Astrocyte of the spinal cord (primary cell): Measurements from ENCODE around the gene VAV1.

Source experiments
- DNase-seq: peaks from one replicate; pipeline ENCODE4 v3.0.0; 2011; ENCODE audit warnings: low read depth, low spot score
- H3K4me3 ChIP-seq: 2 replicates; pipeline ENCODE4 v1.5.1; 2011; ENCODE audit warnings: low read depth, mild to moderate bottlenecking, low read length, moderate library complexity
- CTCF ChIP-seq: IDR thresholded peaks from 2 replicates; pipeline ENCODE4 v1.5.1; 2012; ENCODE audit warnings: low read depth, mild to moderate bottlenecking, low read length, inconsistent platforms
- in situ Hi-C: cut with HindIII; loops from 2 replicates; pipeline ENCODE4 v1.10.0; 2017; ENCODE audit warnings: low sequenced_read_pairs

VAV1 gene

GRCh38 chr19:6779206-6779605 lies 6.7 kb downstream of the VAV1 start:
- in situ Hi-C loops: no loop called here
- H3K4me3 ChIP-seq: no peak overlapping the region
- no peak for DNase-seq
- no peak for TF ChIP-seq CTCF

- in situ Hi-C loops: no loop called here
- H3K4me3 ChIP-seq: no peak overlapping the region
- no peak for DNase-seq
- TF ChIP-seq CTCF: no peak
These were observed 14.9 kb downstream of the VAV1 start for GRCh38 chr19:6787393-6787792.

GRCh38 chr19:6788896-6789295 lies 16.4 kb downstream of the VAV1 start:
- no peak for TF ChIP-seq CTCF
- in situ Hi-C loops: no loop called here
- DNase-seq: no peak
- no peak overlapping the region for H3K4me3 ChIP-seq

- DNase-seq: no peak
- no peak overlapping the region for H3K4me3 ChIP-seq
- in situ Hi-C loops: no loop called here
- TF ChIP-seq CTCF: no peak
These were observed 18.0 kb downstream of the VAV1 start for GRCh38 chr19:6790194-6791128.

GRCh38 chr19:6791237-6791636 lies 18.7 kb downstream of the VAV1 start:
- TF ChIP-seq CTCF: no peak
- H3K4me3 ChIP-seq: no peak overlapping the region
- in situ Hi-C loops: no loop called here
- DNase-seq: no peak

GRCh38 chr19:6793411-6793810 lies 20.9 kb downstream of the VAV1 start:
- no peak for TF ChIP-seq CTCF
- DNase-seq: no peak
- in situ Hi-C loops: no loop called here
- no peak overlapping the region for H3K4me3 ChIP-seq
